GM21367 (cell line): ENCODE measurements around the gene MRPL58.
A peak's percentile ranks its signal among the peaks of the same experiment; 100 is the strongest.
"Not testable (repeated sequence)": the region's sequence is repeated elsewhere in the genome, so short reads cannot be mapped to it uniquely, and the experiment has no call there.

Experiments used
- ATAC-seq: cut with Tn5 transposase; IDR thresholded peaks from one replicate; pipeline ENCODE4 v1.9.1; 2021; ENCODE audit not compliant: unreplicated experiment

The MRPL58 gene

DNA sequence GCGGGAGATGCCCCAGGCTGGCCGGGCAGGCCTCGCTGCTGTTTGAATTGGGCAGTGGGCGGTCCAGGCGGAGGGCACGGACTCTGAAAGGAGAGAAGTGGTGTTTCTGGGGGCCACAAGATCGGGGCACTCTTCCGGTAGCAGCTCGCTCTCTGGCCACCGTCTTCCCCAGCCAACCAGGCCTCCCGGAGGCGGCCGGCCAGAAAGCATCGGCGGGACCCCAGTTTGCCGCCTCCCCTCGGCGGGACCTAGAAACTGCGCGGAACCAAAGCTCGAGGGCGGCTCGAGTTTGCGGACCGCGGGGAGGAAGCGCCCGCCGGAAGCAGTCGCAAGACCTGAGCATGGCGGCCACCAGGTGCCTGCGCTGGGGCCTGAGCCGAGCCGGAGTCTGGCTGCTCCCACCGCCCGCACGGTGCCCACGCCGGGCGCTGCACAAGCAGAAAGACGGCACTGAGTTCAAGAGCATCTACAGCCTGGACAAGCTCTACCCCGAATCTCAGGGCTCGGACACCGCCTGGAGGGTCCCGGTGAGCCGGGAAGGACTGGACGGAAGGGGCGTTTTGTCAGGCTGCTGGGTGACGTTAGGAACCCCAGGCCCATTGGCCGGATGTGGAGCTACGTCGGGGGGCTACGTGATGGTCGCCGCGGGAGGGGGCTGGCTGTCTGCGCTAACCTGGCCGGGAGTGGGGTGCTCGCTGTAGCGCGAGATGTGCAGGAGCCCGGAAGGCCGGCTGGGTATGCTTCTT, at the start of gene MRPL58:
Gene MRPL58, plus strand, starts transcription at position 325 of the 746 bp plus-strand sequence. Its CDS starts 17 bp downstream, at position 342.
- ATAC-seq = peak; percentile 87

DNA sequence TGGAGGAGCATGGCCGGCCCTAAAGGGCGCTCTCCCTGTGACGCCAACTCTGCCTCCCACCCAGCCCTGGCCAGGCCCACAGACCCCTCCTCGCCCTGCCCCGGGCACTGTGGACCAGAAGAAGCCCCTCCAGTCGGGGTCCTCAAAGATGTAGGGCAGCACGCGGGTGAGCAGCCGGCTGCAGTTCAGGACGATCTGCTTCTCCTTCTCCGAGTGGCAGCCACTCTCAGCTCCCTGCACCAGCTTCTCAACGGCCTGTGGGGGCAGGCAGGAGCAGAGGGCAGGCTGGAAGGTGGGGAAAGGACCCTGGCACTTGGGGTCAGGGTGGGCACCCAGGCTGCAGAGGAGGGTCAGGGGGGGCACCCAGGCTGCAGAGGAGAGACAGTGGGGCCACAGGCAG, 48.8 kb upstream of the MRPL58 start:
- ATAC-seq = no peak

DNA sequence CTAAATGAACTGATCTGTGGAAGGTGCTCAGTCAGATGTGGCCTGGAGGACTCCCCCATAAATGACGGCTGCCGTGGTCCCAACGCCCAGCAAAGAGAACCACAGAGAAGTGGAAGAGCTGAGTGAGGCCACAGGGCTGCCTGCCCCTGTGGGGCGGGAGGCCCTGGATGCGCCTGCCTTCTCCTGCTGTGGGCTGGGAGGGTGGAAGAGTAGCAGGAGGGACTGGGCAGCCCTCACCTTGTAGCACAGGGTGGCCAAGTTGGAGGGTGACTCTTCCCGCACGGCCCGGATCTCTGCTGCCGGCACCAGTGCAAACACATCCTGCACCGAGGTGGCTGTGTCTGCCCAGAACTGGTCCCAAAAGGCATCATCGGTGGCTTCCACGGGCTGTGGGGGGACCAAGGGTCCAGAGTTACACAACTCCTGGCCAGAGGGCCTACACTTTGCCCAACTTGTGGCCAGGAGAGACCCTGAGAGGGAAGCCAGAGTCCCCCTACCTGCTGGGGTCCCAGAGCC, 48.2 kb upstream of the MRPL58 start:
- no peak for ATAC-seq

DNA sequence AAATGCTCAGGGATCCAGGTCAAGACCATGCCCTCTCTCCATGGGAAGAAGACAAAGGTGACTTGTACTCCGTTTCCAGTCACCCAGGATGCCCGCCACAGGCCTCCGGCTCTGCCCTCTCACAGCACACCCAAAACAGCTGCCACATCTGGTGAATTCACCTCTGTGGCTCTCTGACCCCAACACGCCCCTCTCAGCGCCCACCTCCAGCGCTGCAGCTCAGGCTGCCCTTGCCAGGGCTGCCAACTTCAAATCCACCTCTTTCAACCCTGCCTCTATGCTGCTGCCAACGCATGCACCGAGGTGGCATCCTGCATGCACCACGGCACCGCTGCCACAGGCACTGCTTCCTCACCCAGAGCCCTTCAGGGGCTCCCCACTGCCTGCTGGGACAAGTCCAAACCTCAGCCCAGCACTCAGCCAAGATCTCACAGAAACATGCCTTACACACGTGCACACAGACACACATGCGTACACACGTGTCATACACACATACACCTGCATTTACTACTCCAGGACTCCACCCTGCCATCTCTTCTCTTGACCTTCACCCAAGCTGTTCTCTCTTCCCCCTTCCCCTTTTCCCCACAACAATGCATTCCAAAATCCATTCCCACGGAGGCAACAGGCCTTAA, 47.4 kb upstream of the MRPL58 start:
- no peak for ATAC-seq

DNA sequence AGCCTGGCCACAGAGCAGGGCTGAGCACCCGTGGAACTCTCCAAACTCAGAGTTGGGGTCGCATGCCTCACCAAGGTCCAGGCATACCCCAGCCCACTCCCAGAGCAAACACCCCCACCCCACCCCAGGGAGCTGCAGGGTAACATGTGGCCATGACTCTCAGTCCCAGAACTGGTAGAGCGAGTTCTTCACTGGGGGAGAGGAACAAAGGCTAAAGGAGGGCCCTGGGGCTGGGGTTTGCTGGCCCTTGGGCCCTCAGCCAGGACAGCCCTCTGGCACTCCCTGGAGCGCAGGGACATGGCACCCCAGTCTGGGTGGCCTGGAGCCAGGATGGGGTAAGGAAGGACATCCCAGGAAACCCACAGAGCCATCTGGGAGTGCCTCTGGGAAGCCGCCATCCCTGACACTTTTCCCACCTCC, 44.1 kb upstream of the MRPL58 start:
- ATAC-seq = no peak

DNA sequence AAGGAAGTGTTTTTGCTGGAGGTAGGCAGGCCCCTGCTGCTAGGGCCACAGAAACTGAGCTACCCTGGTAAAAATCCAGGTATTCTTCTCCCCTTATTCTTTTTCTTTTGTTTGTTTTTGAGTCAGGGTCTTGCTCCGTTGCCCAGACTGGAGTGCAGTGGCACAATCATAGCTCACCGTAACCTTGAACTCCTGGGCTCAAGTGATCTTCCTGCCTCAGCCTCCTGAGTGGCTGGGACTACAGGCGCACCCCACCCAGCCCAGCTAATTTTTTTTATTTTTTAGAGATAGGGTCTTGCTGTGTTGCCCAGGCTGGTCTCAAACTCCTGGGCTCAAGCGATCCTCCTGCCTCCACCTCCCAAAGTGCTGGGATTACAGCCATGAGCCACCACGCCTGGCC, 43.0 kb upstream of the MRPL58 start:
- ATAC-seq = not testable (repeated sequence)

DNA sequence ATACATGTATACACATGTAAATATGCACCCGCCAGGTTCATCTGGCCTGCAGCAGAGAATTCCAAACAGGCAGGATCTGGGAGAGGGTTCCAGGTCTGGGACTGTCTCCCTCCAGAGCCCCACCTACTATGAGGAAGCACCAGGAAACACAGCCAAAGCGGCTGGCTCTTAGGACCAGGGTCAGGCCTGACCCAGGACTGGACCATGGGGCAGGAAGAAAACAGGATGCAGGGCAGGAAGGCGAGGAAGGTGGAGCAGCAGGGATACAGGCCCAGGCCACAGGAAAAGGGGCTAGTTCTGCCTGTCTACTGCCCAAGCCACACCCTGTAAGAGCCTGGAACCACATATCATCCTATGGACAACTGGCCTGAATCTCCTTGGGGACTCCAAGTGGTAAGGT, 42.1 kb upstream of the MRPL58 start:
- ATAC-seq = no peak

DNA sequence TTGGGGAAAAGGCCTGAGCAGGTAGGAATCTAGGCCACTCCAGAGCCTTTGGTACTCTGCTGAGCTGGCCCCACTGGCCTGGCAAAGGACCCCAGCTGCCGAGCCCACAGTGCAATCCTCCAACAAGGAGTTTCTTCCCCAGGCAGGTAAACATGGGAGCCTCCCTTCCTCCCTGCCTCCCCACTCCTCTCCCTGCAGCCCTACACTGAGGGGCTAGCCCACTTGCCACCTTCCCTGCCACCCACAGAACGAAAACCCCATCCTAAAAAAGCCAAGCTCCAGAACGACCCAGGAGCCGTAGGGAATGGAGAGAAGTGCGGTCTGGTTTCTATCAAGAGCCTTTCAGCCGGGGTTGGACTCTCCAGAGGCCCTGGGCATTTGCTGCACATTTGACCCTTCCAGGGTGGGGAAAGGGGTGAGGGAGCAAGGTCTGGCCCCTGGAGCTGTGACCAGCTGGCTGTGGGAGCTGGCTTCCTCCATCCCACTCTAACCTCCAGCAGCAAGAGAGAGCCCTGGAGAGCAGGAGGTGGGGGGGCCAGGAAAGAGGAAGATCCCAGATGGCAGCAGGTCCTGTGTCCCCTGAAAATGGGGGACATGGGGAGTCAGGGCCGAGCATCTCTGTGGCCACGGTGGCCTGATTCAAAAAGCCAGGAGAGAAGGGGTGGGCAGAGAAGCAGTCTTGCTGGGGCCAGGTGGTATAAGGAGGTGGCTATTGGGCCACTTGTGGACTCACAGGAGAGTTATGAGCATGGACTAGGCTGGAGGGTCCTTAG, 41.2 kb upstream of the MRPL58 start:
- ATAC-seq = no peak

DNA sequence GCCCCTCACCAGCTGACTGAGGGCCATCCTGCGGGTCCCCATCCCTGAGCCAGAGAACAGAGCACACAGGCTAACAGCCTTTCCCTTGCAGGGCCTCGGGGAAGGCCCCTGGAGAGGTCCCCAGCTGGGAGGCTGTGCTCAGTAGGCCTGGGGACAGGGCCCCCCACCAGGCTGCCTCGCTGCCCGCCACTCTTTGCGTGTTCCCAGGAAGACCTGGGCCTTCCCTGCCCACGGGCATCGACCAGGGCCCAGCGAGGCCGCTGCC, 40.7 kb upstream of the MRPL58 start:
- no peak for ATAC-seq

DNA sequence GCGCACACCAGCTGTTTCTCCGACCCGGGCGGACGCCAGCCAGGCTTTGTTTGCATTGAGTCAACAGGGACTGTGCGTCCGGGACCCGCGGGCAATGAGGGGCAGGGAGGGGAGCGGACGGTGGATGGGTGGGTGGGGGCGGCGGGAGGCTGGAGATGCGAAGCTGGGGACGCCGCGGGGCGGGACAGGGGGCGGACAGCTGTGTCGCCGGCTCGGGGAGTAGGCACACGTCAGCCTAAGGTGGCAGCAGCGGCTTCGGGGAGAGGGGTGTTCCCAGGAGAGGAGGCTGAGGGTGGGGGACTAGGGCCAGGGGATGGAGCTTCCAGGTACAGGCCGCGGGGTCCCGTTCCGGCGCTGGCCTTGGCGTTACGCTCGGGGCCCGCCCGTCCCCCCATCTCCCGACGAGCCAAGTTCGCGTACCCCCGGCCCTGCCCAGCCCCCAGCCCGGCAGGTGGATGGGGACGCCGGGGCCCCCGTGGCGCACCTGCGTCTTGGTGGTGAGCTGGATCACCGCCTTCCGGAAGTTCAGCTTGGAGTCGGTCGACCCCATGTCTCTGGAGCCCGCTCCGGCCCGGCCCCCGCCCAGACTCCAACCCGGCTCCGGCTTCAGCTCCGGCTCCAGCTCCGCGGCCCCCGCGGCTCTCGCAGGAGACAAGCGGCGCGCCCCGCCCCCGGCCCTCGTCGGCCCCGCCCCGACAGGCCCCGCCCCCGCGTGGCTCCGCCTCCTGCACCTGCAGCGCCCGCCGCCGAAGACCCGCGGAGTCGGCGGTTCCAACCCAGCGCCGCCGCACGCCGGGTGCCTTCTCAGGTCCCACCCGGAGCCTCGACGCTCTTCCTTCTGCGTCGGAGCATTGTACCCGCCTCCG, 40.1 kb upstream of the MRPL58 start, which contains the start of gene HID1:
Gene HID1, minus strand, starts transcription at position 653 of the 866 bp plus-strand sequence. Its CDS starts 103 bp downstream, at position 550.
- ATAC-seq = no peak

DNA sequence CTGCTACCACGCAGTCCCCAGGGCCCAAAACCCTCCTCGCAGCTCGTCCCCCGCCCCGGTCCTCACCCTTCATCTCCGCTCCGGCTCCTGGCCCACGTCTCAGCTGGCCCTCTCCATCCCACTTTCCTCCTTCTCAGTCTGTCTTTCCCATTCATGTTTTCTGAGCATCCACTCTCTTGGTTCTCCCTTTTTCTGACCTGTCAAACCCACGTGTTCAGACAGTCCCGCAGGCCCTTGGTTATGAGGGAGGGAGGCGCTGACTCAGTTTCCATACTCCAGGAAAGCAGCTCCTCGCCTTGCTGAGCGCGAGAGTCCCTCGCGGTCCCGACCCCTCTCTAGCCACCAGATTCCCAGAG, 39.5 kb upstream of the MRPL58 start:
- no peak for ATAC-seq

DNA sequence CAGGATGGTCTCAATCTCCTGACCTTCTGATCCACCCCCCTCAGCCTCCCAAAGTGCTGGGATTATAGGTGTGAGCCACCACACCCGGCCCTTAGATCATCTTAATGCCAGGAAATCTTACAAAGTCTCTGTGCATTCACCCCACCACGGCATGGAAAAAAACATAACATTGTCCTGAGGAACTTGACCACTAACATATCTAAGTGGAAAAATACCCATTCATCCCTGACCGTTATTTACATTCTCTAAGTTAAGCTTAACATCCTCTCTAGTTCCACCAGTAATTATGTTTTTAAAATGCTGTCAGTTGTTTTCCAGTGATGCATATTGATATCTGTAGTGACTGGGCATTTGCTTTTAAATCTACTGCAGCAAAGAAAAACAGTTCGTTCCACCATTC, 36.5 kb upstream of the MRPL58 start:
- ATAC-seq = no peak

DNA sequence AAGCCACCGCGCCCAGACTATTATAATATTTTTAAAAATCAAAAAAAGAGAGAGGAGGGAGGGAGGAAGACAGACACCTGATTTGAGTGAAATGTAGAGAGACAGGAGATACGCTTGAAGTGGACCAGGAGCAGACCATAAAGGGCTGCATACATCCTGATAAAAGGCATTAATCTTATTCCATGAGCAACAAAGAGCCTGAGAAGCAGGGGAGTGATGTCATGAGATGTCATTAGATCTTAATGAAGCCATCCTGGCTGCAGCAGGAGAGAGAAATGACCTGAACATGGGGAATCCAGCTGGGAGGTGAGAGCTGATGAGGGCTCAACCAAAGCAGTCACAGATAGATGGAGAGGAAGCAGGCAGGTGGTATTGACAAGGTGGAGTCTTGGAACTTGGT, 34.7 kb upstream of the MRPL58 start:
- no peak for ATAC-seq

DNA sequence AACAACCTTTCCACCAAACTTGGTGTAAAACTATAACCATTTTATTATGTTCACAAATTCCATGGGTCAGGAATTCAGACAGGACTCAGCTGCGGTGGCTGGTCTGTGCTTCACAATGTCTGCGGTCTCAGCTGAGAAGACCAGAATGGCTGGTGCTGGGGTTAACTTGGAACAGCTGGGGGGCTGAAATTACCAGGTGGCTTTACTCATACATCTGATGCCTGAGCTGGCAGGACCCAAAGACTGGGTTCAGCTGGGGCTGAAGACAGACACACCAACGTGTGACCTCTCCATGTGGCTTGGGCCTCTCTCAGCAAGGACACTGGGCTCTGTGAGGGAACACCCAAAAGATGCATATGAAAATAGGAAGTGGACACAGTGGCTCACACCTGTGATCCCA, 34.2 kb upstream of the MRPL58 start:
- no peak for ATAC-seq

DNA sequence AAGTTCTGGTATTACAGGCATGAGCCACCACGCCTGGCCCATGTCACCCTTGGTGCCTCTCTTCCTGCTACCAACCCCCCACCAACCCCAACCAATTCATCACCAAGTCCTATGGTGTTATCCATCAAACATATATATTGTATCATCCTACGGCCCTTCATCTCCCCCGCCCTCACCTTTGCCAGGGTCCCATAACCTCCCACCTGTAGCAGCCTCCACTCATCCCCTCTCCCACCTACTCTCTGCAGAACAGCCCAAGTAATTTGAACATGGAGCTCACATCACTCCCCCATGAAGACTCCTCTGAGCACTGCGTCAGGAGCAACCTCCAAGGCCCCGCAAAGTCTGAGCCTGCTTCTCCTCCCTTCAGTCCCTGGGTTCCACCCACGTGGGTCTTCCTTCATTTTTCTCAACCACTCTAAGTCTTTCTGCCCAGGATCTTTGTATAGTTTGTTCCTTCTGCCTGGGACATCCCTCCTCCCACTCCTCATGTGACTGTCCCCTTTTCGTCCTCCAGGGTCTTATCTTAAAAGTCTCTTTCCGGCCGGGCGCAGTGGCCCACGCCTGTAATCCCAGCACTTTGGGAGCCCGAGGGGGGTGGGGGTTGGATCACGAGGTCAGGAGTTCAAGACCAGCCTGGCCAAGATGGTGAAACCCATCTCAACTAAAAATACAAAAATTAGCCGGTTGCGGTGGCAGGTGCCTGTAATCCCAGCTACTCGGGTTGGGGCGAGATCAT, 32.9 kb upstream of the MRPL58 start:
- no peak for ATAC-seq

DNA sequence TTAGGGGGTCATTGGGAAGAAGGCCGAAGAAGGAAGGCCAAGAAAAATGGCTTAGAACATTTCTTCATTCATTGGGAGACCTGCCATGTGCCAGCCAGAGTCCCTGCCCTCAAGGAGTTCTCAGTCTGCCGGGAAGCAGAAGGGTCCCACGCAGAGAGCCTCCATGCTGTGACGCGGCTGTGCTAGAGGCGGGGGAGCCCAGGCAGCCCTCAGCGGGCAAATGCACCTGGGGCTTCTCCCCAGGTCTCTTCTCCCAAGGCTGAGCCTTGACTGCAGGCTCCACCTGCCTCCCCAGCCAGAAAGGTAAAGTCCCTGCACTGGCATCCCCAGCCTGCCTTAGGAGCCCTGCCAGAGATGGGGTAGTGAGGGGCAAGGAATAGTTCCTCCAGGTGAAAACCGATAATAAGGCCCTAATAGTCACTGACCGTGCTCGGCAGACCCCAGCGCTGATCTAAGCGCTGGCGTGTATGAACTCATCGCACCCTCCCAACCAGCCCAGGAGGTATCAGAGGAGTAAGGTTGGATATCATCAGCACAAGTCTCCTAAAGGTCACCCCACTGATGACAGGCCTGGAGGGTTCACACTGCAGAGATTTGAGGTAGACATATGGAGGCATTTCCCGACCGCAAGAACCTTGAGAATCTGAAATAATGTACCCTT, 31.0 kb upstream of the MRPL58 start:
- ATAC-seq = no peak

DNA sequence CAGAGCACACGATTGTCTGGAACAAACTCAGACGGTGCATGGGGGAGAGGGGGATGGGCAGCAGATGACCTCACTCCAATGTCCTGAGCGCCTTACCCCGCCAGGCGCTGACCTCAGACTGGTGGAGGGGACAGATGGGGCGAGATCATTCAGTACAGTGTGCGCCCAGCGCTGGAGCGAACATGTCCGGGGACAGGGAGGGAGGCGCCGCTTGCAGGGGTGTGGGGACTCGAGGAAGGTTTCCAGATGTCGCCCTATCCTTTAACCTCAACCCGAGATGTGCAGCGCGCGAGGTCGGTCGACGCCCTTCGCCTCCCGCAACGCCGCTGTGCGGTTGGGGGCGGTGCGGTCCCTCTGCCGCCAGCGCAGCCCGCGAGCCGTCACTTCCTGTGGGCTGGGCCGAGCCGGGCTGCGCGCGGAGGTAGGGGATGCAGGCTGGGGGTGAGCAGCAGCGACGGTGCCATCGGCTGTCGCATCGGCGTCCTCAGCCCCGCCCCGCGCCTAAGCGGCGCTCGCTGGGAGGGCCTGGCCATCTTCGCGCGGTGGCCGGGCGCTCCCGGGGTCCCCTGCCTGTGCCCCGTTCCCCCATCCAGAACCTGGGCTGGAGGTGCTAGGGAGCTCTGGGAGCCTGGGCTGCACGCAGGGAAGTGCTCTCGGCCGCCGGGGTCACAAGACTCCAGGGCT, 30.3 kb upstream of the MRPL58 start:
- no peak for ATAC-seq

DNA sequence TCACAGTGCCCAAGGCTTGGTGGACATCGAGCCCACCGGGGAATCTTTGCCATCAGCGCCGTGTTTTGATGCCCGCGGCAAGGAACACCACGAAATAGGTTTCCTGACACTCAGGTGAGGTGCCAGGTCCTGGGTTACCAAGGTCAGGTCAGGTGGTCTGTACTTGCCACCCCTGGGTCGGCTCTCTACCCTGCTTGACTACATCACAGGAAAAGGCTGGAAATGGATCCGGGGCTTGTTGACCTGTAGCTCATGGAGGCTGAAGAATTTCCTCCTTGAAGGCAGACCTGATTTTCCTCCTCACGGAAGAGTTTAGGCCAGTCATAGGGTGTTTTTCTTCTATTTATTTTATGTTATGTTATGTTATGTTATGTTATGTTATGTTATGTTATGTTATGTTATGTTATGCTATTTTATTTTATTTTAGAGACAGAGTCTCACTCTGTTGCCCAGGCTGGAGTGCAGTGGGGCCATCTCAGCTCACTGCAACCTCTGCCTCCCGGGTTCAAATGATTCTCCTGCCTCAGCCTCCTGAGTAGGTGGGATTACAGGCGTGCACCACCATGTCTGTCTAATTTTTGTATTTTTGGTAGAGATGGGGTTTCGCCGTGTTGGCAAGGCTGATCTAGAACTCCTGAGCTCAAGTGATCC, 29.7 kb upstream of the MRPL58 start:
- ATAC-seq = not testable (repeated sequence)

DNA sequence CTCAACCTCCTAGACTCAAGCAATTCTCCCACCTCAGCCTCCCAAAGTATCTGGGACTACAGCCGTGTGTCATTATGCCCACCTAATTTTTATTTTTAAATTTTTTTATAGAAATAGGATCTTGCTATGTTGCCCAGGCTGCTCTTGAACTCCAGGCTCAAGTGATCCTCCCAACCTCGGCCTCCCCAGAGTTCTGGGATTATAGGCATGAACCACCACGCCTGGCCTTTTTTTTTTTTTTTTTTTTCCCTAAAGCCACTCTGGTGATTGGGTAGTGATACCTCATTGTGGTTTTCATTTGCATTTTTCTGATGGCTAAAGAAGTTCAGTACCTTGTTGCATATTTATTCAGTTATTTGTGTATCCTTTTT, 26.3 kb upstream of the MRPL58 start:
- ATAC-seq = no peak
